ENCODE data around the gene ZGLP1. TPM values are rescaled to one million over a fixed set of nuclear protein-coding genes. Genes with fewer than 3 reads are reported as not detected.

The ZGLP1 gene
- total and polyA plus RNA-seq, 2 of the 13 experiments (the other 11 are each of a cell fraction or from before 2014, with no cell fraction given) = 2.4 to 3.0 TPM

- Histone ChIP-seq H2AFZ (ENCODE audit: low read length) (no peak overlapping the region), H3K36me3 (replicated peaks in 1 of 2; ENCODE audit: control insufficient read depth in 1 of 2, insufficient read depth in 2 of 2, low read length in 2 of 2) (peaks cover 1 to 6% of the 10 kb centered on the region in 2 experiments; a peak in 3 of 5 replicates), H3K27me3 (ENCODE audit: control insufficient read depth in 1 of 2, insufficient read depth in 2 of 2, low read length in 2 of 2) (no peaks in the 10 kb centered on the region), H3K27ac (ENCODE audit: extremely low read length, insufficient read depth, low read length) (no peak overlapping the region), H4K20me1 (ENCODE audit: insufficient read depth, low read length) (no peaks in the 10 kb centered on the region), H3K79me2 (ENCODE audit: insufficient read depth, low read length) (peaks cover 28% of the 10 kb centered on the region), H3K4me2 (ENCODE audit: low read depth, low read length) (peak overlapping the region; percentile 87), H3K4me3 (replicated peaks in 1 of 3; ENCODE audit: insufficient read depth in 1 of 3, low read depth in 2 of 3, low read length in 3 of 3) (peak overlapping the region in 2 of 3 experiments; percentile 30 to 76; a peak in 3 of 6 replicates), H3K4me1 (ENCODE audit: insufficient read depth, low read length) (peaks cover 70% of the 10 kb centered on the region), H3K9me3 (ENCODE audit: low read length) (no peaks in the 10 kb centered on the region), H3K9ac (ENCODE audit: insufficient read depth, low read depth, low read length) (peak overlapping the region; percentile 79; the same call in 1 of the 2 replicates)
- BruUV-seq (replicated peaks) = no TSS peak
- CTCF ChIA-PET (ENCODE audit: low intra/inter-chr PET ratio, low total read pairs) = interaction anchor here (3.6 kb wide), 1 partner anchor 120 kb away, joined by 47 read pairs; no protein-coding TSS in a partner anchor
- FAIRE-seq = peak; percentile 28
- intact Hi-C loops (cut with micrococcal nuclease; ENCODE audit: unreplicated experiment) (loop anchor here (2.0 kb wide), 3 partner anchors 17 to 119 kb away; partner anchors contain the start of gene ICAM4), in situ Hi-C loops (cut with HindIII; ENCODE audit: extremely low pct_ligation_motif_present, low pct_unique_long_range_greater_than_20kb) (loop anchor here (5.0 kb wide), 1 partner anchor 123 kb away; no protein-coding TSS in a partner anchor)
- ATAC-seq = peak; percentile 55
- peak; percentile 51 for DNase-seq (ENCODE audit: low spot score)
- WGBS (ENCODE audit: low lambda C conversion rate) = 37% methylated on average over 28 of the region's 59 CpGs
- POLR2A ChIA-PET = interaction anchor here (1.2 to 6.5 kb wide), 8 partner anchors 10 to 134 kb away, joined by 3 to 149 read pairs (median 52); partner anchors contain the start of genes CDC37, ICAM4, ICAM5 and MRPL4
- TF ChIP-seq HMGXB3 (CRISPR knock-in tag; IDR thresholded peaks at IDR 0.05; ENCODE audit: borderline replicate concordance) = 0 out of 2 replicates have a peak, but pooled peaks have one; percentile 59
- 0 out of 2 replicates have a peak, but pooled peaks have one; percentile 50 for TF ChIP-seq PITX1 (CRISPR knock-in tag; IDR thresholded peaks at IDR 0.05)
- TF ChIP-seq ZNF687 (CRISPR knock-in tag; IDR thresholded peaks at IDR 0.05) = peak; percentile 49
- TF ChIP-seq GPBP1L1 (CRISPR knock-in tag; IDR thresholded peaks at IDR 0.05) = no peak
- no peak for TF ChIP-seq ZBTB8A (CRISPR knock-in tag; IDR thresholded peaks at IDR 0.05; ENCODE audit: borderline replicate concordance, low read depth)
- TF ChIP-seq ZNF350 (CRISPR knock-in tag; IDR thresholded peaks at IDR 0.05; ENCODE audit: borderline replicate concordance, low read depth) = 0 out of 2 replicates have a peak, but pooled peaks have one; percentile 15
- no peak for TF ChIP-seq SOX6 (IDR thresholded peaks at IDR 0.05)
- TF ChIP-seq SOX6 (CRISPR knock-in tag; IDR thresholded peaks at IDR 0.05) = 0 out of 2 replicates have a peak, but pooled peaks have one; percentile 9
- peak; percentile 60; the same call in 1 of the 2 replicates for TF ChIP-seq ZNF614 (CRISPR knock-in tag; IDR thresholded peaks at IDR 0.05; ENCODE audit: borderline replicate concordance)
- no peak for TF ChIP-seq ZNF251 (CRISPR knock-in tag; IDR thresholded peaks at IDR 0.05)
- no peak for TF ChIP-seq MAF1 (CRISPR knock-in tag; IDR thresholded peaks at IDR 0.05; ENCODE audit: borderline replicate concordance)
Measured at GRCh38 chr19:10269333-10270179, 40.1 kb downstream of the ZGLP1 start.

Measured in HepG2 (cell line).